HepG2 (cell line): ENCODE data around the gene SAP130. TPM values are rescaled to one million over a fixed set of nuclear protein-coding genes. Genes with fewer than 3 reads are reported as not detected.

ENCODE experiments used
- CHD2 ChIP-seq: IDR thresholded peaks from 2 replicates; pipeline ENCODE4 v1.6.1; 2011; ENCODE audit warnings: low read depth, low read length, improper control_type of control experiment
- EEA1 ChIP-seq: sonication (generic); formaldehyde crosslinking; IDR thresholded peaks from 2 replicates; pipeline ENCODE4 v1.5.1; 2020; ENCODE audit warnings: mild to moderate bottlenecking, missing genetic modification reagents, borderline replicate concordance
- HOXA3 ChIP-seq: sonication (generic); formaldehyde crosslinking; IDR thresholded peaks from 2 replicates; pipeline ENCODE4 v1.5.0; 2020; ENCODE audit warnings: missing genetic modification reagents
- NFYC ChIP-seq: IDR thresholded peaks from 2 replicates; pipeline ENCODE4 v1.6.1; 2016; ENCODE audit warnings: missing genetic modification reagents, missing compliant biosample characterization
- polyA plus RNA-seq, 8 experiments: library from polyadenylated mRNA; depleted of rRNA in 3 of 8; stranded (reverse) in 7 of 8; unstranded in 1 of 8; fragments of >200 nt; fragmentation: Illumina TruSeq in 4 of 8; extraction: Trizol in 4 of 8; gene quantifications; 2 replicates each; pipeline versions ENCODE4 v1.2.1 to v1.2.3, GENCODE V29; 2011 to 2016; ENCODE audit warnings: low read depth in 4 of 8, missing spikeins in 1 of 8, mixed read lengths in 1 of 8; ENCODE audit not compliant: insufficient read depth in 1 of 8
- total RNA-seq, 5 experiments: library from RNA; depleted of rRNA; stranded (reverse); fragments of >200 nt; fragmentation: Illumina TruSeq; extraction: Trizol; gene quantifications; 2 replicates each; pipeline ENCODE4 v1.2.3, GENCODE V29; 2016; ENCODE audit warnings: low read depth in 1 of 5
- TF ChIP-seq, protein P1 (sequence below): sonication (generic); formaldehyde crosslinking; IDR thresholded peaks from 2 replicates; pipeline ENCODE4 v1.9.0; 2021; ENCODE audit warnings: missing genetic modification reagents, borderline replicate concordance
- TF ChIP-seq, protein P2 (sequence below): sonication (generic); formaldehyde crosslinking; IDR thresholded peaks from 2 replicates; pipeline ENCODE4 v1.5.1; 2020; ENCODE audit warnings: mild to moderate bottlenecking, missing genetic modification reagents, moderate library complexity
- TF ChIP-seq, protein P3 (sequence below), 2 experiments: IDR thresholded peaks; 2 replicates each; pipeline ENCODE4 v1.6.1; 2011 to 2012; ENCODE audit warnings: low read length in 2 of 2, borderline replicate concordance in 1 of 2, low read depth in 1 of 2, mild to moderate bottlenecking in 1 of 2, moderate library complexity in 1 of 2

The SAP130 gene
- total and polyA plus RNA-seq, 2 of the 13 experiments (the other 11 are each of a cell fraction or from before 2014, with no cell fraction given) = 11.1 to 18.6 TPM

DNA sequence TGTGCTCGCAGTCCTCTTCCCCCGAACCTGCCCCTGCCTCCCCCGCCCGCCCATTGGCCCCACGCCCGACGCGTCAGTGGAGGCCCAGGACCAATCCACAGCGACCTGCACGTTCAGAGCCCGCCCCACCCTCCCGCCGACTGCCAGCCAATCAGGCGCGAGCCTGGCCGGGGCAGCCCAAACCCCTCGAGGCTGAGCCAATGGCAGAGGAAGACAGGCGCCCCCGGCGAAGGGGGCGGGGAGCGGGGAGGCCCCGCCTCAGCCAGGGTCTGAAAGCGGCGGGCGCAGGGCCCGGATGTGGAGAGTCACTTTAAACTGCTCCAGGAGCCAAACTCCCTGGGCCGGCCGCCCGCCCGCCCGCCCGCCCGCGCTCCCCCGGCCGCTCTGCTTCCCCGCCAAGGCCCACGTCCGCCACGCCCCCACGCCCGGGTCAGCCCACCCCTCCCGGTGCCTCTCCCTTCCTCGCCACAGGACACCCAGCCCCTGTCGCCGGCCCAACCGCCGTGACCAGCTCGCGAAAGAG, 520 bp downstream of the SAP130 start (continued):
- TF ChIP-seq, protein P1, sequence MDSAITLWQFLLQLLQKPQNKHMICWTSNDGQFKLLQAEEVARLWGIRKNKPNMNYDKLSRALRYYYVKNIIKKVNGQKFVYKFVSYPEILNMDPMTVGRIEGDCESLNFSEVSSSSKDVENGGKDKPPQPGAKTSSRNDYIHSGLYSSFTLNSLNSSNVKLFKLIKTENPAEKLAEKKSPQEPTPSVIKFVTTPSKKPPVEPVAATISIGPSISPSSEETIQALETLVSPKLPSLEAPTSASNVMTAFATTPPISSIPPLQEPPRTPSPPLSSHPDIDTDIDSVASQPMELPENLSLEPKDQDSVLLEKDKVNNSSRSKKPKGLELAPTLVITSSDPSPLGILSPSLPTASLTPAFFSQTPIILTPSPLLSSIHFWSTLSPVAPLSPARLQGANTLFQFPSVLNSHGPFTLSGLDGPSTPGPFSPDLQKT (CRISPR knock-in tag) = 0 out of 2 replicates have a peak, but pooled peaks have one; percentile 42
- TF ChIP-seq, protein P2, sequence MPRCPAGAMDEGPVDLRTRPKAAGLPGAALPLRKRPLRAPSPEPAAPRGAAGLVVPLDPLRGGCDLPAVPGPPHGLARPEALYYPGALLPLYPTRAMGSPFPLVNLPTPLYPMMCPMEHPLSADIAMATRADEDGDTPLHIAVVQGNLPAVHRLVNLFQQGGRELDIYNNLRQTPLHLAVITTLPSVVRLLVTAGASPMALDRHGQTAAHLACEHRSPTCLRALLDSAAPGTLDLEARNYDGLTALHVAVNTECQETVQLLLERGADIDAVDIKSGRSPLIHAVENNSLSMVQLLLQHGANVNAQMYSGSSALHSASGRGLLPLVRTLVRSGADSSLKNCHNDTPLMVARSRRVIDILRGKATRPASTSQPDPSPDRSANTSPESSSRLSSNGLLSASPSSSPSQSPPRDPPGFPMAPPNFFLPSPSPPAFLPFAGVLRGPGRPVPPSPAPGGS (CRISPR knock-in tag) = no peak
- 0 out of 2 replicates have a peak, but pooled peaks have one; percentile 6 for TF ChIP-seq HOXA3 (CRISPR knock-in tag)
- TF ChIP-seq NFYC (CRISPR knock-in tag) = peak; percentile 83
- TF ChIP-seq CHD2 = 0 out of 2 replicates have a peak, but pooled peaks have one; percentile 30
- no peak for TF ChIP-seq EEA1 (CRISPR knock-in tag)
- TF ChIP-seq, protein P3, sequence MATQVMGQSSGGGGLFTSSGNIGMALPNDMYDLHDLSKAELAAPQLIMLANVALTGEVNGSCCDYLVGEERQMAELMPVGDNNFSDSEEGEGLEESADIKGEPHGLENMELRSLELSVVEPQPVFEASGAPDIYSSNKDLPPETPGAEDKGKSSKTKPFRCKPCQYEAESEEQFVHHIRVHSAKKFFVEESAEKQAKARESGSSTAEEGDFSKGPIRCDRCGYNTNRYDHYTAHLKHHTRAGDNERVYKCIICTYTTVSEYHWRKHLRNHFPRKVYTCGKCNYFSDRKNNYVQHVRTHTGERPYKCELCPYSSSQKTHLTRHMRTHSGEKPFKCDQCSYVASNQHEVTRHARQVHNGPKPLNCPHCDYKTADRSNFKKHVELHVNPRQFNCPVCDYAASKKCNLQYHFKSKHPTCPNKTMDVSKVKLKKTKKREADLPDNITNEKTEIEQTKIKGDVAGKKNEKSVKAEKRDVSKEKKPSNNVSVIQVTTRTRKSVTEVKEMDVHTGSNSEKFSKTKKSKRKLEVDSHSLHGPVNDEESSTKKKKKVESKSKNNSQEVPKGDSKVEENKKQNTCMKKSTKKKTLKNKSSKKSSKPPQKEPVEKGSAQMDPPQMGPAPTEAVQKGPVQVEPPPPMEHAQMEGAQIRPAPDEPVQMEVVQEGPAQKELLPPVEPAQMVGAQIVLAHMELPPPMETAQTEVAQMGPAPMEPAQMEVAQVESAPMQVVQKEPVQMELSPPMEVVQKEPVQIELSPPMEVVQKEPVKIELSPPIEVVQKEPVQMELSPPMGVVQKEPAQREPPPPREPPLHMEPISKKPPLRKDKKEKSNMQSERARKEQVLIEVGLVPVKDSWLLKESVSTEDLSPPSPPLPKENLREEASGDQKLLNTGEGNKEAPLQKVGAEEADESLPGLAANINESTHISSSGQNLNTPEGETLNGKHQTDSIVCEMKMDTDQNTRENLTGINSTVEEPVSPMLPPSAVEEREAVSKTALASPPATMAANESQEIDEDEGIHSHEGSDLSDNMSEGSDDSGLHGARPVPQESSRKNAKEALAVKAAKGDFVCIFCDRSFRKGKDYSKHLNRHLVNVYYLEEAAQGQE (IDR thresholded peaks at IDR 0.05; ENCODE audit: borderline replicate concordance in 1 of 2, low read depth in 1 of 2, low read length in 2 of 2) = peak in 1 of 2 experiments; percentile 7; a peak in 1 of 4 replicates
